Measurements from ENCODE around the gene GLE1. TPM values are rescaled to one million over a fixed set of nuclear protein-coding genes. Genes with fewer than 3 reads are reported as not detected.

Gene GLE1
- total and polyA plus RNA-seq, 8 donors, result 21.6 to 31.8 (median 28.9) TPM

DNA sequence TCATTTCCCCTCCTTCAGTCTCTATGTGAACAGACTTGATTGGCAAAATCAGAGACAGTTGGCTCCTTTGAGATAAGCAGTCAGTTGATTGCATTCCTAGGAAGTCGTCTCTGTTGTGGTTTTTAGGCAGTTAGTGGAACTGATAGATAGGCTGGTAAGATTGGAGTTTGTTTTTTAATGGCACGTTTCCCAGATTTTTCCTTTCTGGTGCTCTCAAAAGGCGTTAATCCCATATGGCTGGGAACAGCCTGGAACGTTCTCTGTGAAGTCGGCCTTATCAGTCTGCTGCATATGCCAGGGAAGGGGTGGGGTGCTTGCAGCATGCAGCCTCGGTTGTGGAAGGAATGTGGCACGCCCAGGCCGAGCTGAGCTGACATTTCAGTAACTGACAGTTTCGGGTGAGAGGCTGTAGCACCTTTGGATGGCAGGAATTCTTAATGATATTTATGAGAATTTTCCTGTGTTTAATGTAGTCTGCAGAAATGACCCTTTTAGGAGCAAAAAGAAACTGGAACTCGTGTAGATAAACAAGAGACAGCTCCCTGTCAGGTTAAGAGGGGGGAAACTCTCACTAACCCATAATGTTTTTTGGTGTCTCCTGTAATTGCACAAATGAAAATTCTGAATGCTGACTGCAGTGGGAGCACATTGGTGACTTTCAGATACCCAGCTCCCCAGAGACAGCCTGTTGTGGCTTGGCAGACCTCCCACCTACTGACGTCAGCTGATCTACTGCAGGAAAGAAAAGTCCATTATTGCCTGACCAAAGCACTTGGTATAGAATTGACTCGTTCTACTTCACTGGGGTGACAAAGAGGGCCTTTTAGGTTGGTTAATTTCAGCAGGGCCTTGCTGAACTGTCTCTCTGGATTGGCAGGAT lies 54.2 kb downstream of the GLE1 start:
- peaks cover 0 to 6% of the 10 kb centered on the region in 2 donors for H3K36me3 ChIP-seq
- ATAC-seq, result peak; percentile 88
- H3K9me3 ChIP-seq, result no peaks in the 10 kb centered on the region
- peak; percentile 71 to 86 (median 81) for DNase-seq
- intact Hi-C loops (cut with DNase I), result no loop called here
- H3K27me3 ChIP-seq, result no peaks in the 10 kb centered on the region
- peak overlapping the region; percentile 72 to 85 for H3K27ac ChIP-seq
- peaks cover 40 to 59% of the 10 kb centered on the region in 2 donors for H3K4me1 ChIP-seq
- TF ChIP-seq, protein P1, sequence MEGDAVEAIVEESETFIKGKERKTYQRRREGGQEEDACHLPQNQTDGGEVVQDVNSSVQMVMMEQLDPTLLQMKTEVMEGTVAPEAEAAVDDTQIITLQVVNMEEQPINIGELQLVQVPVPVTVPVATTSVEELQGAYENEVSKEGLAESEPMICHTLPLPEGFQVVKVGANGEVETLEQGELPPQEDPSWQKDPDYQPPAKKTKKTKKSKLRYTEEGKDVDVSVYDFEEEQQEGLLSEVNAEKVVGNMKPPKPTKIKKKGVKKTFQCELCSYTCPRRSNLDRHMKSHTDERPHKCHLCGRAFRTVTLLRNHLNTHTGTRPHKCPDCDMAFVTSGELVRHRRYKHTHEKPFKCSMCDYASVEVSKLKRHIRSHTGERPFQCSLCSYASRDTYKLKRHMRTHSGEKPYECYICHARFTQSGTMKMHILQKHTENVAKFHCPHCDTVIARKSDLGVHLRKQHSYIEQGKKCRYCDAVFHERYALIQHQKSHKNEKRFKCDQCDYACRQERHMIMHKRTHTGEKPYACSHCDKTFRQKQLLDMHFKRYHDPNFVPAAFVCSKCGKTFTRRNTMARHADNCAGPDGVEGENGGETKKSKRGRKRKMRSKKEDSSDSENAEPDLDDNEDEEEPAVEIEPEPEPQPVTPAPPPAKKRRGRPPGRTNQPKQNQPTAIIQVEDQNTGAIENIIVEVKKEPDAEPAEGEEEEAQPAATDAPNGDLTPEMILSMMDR (IDR thresholded peaks at IDR 0.05), result no peak
- H3K4me3 ChIP-seq, result no peak overlapping the region

DNA sequence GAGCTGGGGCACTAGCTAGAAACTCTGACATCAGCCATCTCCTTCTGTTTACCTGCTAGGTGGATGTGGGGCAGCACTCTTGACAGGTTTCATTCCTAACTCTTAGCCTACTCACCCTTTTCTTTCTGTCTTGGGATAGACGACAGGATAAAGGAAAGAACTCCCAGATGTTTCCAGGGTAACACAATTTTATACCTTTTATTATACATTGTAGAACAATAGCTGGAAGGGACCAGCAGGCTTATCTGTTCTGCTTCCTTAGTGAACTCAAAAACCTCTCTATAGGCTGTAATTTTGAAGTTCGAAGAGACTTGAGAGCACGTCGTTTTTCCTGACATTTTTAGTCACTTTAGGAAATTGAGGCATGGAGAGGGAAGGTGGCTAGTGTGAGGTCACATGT lies 61.1 kb downstream of the GLE1 start:
- peaks cover 0 to 3% of the 10 kb centered on the region in 2 donors for H3K4me1 ChIP-seq
- no peaks in the 10 kb centered on the region for H3K27me3 ChIP-seq
- no peak overlapping the region for H3K4me3 ChIP-seq
- H3K27ac ChIP-seq, result peak overlapping the region in 1 of 2 donors; percentile 50
- no peaks in the 10 kb centered on the region for H3K9me3 ChIP-seq
- ATAC-seq (no peak), DNase-seq (no peak)
- intact Hi-C loops (cut with DNase I), result no loop called here
- peaks cover 11 to 46% of the 10 kb centered on the region in 2 donors for H3K36me3 ChIP-seq
- TF ChIP-seq, protein P1 (IDR thresholded peaks at IDR 0.05), result no peak

DNA sequence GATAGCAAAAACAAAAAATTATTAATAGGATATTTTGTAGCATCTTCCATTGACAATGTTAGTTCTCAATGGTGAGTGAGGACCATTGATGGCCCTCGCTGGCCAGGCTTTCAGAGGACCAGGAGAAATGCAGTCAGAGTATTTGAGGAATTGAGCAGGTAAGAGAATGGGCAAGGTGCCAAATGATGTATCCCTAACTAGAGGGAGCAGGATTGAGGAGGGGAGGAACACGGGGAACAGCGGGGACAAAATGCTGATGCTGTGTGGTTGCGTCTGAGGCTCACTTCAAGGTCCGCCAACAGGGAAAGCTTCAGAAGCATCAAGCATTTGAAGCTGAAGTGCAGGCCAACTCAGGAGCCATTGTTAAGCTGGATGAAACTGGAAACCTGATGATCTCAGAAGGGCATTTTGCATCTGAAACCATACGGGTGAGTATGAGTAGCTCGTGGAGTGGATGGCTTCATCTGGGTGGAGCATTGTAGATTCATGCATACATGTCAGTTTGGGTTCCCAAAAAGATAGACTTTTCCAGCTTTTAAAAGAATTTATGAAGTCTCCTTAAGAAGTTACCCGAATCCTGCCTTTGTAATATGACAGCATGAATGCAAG lies 64.1 kb downstream of the GLE1 start:
- Histone ChIP-seq H3K4me1 (peaks cover 0 to 3% of the 10 kb centered on the region in 2 donors), H3K4me3 (no peak overlapping the region), H3K27me3 (no peaks in the 10 kb centered on the region), H3K36me3 (peaks cover 11 to 68% of the 10 kb centered on the region in 2 donors), H3K27ac (no peak overlapping the region), H3K9me3 (no peaks in the 10 kb centered on the region)
- intact Hi-C loops (cut with DNase I), result no loop called here
- no peak for DNase-seq
- ATAC-seq, result no peak
- TF ChIP-seq, protein P1 (IDR thresholded peaks at IDR 0.05), result no peak

DNA sequence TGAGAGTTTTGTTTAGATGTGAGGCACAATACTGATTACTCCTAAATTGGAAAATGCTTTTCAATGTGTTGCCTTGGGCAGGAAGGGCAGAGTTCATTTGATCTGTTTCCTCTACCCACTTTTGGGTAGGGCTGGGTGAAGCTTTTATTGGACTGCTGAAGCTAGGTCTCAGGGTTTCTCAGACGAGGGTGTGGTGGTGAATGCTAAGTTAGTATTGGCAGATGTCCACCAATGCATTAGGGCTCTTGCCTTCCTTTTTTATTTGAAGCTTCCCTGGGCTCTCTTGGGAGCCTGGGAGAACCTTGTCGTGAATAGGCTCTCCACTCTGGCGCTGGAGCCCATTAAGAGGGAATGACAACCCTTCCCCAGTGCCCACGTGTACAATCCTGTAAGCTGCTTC lies 71.0 kb downstream of the GLE1 start:
- Histone ChIP-seq H3K27ac (no peak overlapping the region), H3K4me3 (no peak overlapping the region), H3K36me3 (peaks cover 7 to 96% of the 10 kb centered on the region in 2 donors), H3K27me3 (no peaks in the 10 kb centered on the region), H3K4me1 (peaks cover 4 to 9% of the 10 kb centered on the region in 2 donors), H3K9me3 (no peaks in the 10 kb centered on the region)
- intact Hi-C loops (cut with DNase I), result no loop called here
- DNase-seq, result no peak
- peak; percentile 87 for ATAC-seq
- TF ChIP-seq, protein P1 (IDR thresholded peaks at IDR 0.05), result no peak

DNA sequence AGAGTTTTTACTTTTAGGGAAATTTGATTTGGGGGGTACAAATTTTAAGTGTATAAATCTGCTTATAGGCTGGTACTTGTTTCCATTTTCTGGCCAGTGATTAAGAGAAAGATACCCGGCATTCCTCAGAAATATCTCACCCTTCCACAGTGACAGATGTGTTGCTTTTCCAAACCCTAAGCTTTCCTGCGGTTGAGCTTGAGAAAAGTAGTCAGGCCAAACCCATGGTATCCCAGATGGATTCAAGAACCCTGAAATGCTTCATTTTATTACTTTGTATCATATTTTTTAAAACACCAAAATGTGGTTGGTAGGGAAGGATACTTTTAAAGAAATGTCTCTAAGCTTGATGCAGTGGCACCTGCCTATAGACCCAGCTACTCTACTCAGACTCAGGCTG lies 71.4 kb downstream of the GLE1 start:
- Histone ChIP-seq H3K36me3 (peaks cover 7 to 96% of the 10 kb centered on the region in 2 donors), H3K27ac (no peak overlapping the region), H3K4me3 (no peak overlapping the region), H3K4me1 (peaks cover 4 to 9% of the 10 kb centered on the region in 2 donors), H3K27me3 (no peaks in the 10 kb centered on the region), H3K9me3 (no peaks in the 10 kb centered on the region)
- intact Hi-C loops (cut with DNase I), result no loop called here
- DNase-seq (no peak), ATAC-seq (no peak)
- TF ChIP-seq, protein P1 (IDR thresholded peaks at IDR 0.05), result no peak
